GDM1 (cell line): ENCODE results near the gene GPR65.
"Not testable (repeated sequence)": the region's sequence is repeated elsewhere in the genome, so short reads cannot be mapped to it uniquely, and the experiment has no call there.

Experiments
- DNase-seq: peaks from one replicate; lab custom pipeline; 2025; lab: John Stamatoyannopoulos, UW

Gene GPR65

GRCh38 chr14:88004506-88005036, 364 bp upstream of the GPR65 start:
- no peak for DNase-seq

GRCh38 chr14:88005978-88006851, 1.3 kb downstream of the GPR65 start:
- peak; percentile 68 for DNase-seq

DNA sequence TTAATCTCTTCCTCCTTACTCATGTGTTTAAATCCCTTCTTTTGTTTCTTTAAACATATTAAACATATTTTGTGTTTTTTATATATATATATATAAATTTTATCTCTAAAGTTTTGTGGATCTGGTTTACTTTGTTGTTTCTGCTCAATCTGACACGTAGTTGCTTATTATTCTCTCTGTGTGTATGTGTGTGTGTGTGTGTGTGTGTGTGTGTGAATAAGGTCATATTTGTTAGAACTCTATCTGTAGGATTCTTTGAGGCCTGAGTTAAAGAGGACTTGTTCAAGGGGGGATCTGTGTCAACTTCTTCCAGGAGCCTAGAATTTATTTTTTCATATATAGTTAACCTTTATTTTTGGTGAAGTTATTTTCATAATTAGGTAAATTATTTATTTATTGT, 2.7 kb downstream of the GPR65 start:
- no peak for DNase-seq

DNA sequence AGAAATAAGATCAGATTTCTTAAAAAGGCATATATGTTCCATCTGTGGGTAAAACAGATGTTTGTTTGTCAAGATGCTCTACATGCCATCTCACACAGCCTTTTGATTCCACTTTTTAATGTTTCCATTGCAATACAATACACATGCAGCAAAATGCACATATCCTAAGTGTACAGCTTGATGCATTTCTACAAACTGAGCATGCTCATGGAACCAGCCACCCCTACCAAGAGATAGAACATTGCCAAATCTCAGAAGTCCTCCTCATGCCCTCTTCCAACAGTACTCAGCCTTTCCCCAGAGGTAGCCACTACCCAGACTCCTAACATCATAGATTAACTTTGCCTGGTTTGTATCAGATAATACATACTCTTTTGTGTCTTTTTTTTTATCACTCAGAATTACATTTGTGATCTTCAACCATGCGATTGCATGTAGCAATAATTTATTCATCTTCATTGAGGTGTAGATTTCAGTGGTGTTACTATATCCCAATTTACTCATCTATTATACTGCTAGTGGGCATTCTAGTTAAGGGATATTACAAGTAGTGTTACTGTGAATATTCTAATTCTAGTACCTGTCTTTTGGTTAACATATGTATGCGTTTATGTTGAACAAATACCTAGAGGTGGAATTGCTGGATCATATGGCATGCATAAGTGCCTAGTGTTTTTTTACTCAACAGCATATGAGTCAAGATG, 3.3 kb downstream of the GPR65 start:
- DNase-seq: no peak

DNA sequence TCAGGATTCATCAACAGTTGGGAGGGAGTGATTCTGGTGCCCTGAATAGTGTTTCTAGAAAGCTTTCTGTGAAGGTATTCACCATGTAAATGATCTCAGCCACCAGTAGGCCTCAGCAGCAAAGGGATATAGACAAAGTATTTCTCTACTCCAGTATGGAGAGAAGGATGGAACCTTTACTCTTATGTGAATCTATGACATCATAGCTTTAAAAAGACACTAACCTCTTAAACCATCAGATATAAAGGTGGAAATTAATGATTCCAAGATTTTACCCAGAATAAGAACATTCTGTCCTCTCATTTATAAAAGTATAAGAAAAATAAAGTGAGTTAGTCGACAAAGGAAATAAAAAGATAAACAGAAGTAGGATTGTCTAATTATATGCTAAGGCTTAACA, 4.6 kb downstream of the GPR65 start:
- DNase-seq: no peak

GRCh38 chr14:88010331-88010730, 5.4 kb downstream of the GPR65 start:
- DNase-seq: no peak

GRCh38 chr14:88012495-88012894, 7.6 kb downstream of the GPR65 start:
- no peak for DNase-seq

DNA sequence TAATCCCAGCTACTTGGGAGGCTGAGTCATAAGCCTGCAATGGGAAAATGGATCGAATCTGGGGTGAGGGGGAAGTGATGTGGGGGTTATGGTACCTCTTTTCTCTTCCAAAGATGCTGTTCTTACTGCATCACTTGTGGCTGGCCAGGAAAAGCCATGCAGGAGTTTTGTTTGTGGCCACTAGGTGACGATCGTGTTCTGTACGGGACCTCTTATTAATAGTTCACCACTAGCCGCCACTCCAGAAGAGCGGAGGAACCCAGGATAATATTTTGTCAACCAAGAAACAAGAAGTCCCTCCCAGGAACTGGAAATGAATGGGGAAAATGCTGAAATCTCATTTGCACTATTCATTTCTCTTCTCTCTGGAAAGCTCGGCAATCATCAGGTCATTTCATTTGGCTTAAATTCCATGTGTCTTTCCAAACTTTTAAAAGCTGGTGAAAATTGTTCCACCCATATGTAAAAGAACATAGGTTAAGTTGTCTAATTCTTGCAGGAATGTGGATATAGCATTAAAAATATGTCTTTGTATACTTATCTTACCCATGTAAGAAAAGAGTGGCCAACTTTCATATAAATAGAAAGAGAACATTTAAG, 8.9 kb downstream of the GPR65 start:
- no peak for DNase-seq

- no peak for DNase-seq
Observed at GRCh38 chr14:88016768-88017167, 11.8 kb downstream of the GPR65 start.

DNA sequence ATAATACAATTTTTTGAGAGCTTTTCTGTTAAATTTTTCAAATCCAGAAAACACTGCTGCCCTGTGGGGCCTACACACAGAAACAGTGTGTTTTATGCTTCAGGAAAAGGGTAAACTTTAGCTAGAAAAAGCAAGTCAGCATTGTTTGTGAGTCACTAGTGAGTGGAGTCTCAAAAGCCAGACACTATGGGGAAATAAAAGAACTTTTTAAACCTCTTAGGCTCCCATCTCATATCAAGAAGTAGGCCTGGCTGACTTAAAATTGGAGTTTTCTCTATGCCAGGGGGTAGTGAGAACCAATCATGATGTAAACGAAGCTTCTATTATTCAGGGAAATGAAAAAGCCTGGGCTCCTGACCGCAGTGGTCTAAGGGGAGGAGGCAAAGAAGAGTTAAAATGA, 12.6 kb downstream of the GPR65 start:
- no peak for DNase-seq

- no peak for DNase-seq
Observed at GRCh38 chr14:88023658-88024187, 18.8 kb downstream of the GPR65 start.

GRCh38 chr14:88024252-88025086, 19.5 kb downstream of the GPR65 start:
- not testable (repeated sequence) for DNase-seq

GRCh38 chr14:88025313-88025712, 20.4 kb downstream of the GPR65 start:
- DNase-seq: no peak

DNA sequence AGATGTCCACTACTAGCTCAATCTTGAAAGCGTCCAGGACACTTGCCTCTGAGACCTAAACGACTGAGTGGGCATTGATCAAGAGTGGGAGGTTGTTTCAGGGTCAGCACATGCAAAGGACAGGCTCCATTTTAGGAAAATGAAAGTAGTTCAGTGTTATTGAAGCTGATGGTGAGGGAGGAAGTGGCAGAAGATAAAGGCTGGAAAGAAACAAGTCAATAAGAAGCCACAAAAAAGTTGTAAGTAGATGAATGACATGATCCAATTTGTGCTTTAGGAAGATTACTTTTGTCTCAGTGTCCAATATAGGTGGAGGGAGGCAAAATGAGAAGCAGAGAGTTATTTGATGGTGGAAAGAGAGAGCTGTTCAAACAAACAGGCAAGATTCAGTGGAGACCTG, 22.0 kb downstream of the GPR65 start:
- DNase-seq: no peak

- no peak for DNase-seq
Observed at GRCh38 chr14:88029500-88029899, 24.6 kb downstream of the GPR65 start.

GRCh38 chr14:88030079-88030478, 25.1 kb downstream of the GPR65 start:
- no peak for DNase-seq

GRCh38 chr14:88030892-88031291, 26.0 kb downstream of the GPR65 start:
- DNase-seq: no peak

- no peak for DNase-seq
Observed at GRCh38 chr14:88032373-88032772, 27.4 kb downstream of the GPR65 start.

GRCh38 chr14:88034076-88034475, 29.1 kb downstream of the GPR65 start:
- DNase-seq: no peak

DNA sequence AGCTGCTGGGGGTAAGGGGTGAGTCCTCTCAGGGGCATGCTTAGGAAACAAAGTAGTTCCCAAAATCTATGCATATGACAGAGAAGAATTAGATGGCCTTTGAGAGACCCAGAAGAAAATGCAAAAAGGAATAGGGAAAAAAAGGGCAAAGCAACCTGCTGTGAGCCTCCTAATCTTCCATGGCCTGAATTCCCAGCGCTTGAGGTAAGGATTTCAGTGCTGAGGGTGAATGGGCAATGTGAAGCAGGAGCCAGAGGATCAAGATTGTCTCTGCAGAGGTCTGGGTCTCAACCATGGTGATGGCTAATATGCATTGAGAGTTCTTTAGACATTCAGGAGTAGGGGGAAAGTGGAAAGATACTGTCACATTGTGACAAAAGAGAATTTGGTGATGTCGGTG, 31.5 kb downstream of the GPR65 start:
- DNase-seq: no peak

- no peak for DNase-seq
Observed at GRCh38 chr14:88037325-88037724, 32.4 kb downstream of the GPR65 start.

- DNase-seq: no peak
Observed at GRCh38 chr14:88039197-88039596, 34.3 kb downstream of the GPR65 start.
